GM21515 (cell line): ENCODE data around the gene CBARP.

ENCODE experiments used
- ATAC-seq: cut with Tn5 transposase; IDR thresholded peaks from one replicate; pipeline ENCODE4 v1.9.1; 2021; ENCODE audit not compliant: unreplicated experiment

The CBARP gene, protein sequence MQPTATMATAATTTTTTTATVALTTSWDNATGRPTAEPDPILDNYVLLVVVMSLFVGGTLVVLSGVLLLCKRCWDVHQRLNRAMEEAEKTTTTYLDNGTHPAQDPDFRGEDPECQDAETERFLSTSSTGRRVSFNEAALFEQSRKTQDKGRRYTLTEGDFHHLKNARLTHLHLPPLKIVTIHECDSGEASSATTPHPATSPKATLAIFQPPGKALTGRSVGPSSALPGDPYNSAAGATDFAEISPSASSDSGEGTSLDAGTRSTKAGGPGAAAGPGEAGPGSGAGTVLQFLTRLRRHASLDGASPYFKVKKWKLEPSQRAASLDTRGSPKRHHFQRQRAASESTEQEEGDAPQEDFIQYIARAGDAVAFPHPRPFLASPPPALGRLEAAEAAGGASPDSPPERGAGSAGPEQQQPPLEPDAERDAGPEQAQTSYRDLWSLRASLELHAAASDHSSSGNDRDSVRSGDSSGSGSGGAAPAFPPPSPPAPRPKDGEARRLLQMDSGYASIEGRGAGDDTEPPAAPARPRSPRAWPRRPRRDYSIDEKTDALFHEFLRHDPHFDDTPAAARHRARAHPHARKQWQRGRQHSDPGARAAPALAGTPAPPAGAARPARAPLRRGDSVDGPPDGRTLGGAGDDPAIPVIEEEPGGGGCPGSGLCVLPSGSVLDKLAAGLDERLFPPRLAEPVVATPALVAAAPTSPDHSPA

DNA sequence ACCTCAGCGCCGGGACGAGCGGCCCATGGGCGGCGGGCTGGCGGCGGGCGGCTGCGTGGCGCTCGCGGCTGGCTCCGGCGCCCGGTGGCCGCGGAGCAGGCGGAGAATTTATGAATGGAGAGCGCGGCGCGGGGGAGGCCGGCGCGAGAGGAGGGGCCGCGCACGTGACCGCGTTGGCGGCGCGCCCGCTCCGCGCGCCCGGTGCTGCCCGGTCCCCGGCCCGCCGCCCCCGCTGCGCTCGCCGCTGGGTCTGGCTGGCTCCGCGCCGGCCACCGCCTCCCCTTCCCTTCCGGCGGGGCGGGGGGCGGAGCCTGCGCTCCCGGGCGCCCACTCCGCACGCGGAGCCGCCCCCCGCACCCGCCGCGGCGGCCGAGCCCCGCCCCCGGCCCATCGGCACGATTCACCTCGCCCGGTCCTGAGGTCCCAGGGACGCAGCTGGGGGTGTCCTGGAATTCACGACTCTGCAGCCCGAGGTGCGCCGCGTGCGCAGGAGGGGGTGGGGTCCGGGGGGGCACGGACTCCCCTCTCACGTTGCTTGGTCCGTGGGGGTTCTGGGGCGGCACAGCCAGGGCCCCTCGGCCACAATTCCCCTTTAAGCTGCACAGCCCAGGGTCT is at the start of gene CBARP:
CBARP (minus strand) TSS at position 252 of the 615 bp plus-strand sequence. CDS start 1,905 bp downstream, outside the sequence.
- ATAC-seq = no peak

DNA sequence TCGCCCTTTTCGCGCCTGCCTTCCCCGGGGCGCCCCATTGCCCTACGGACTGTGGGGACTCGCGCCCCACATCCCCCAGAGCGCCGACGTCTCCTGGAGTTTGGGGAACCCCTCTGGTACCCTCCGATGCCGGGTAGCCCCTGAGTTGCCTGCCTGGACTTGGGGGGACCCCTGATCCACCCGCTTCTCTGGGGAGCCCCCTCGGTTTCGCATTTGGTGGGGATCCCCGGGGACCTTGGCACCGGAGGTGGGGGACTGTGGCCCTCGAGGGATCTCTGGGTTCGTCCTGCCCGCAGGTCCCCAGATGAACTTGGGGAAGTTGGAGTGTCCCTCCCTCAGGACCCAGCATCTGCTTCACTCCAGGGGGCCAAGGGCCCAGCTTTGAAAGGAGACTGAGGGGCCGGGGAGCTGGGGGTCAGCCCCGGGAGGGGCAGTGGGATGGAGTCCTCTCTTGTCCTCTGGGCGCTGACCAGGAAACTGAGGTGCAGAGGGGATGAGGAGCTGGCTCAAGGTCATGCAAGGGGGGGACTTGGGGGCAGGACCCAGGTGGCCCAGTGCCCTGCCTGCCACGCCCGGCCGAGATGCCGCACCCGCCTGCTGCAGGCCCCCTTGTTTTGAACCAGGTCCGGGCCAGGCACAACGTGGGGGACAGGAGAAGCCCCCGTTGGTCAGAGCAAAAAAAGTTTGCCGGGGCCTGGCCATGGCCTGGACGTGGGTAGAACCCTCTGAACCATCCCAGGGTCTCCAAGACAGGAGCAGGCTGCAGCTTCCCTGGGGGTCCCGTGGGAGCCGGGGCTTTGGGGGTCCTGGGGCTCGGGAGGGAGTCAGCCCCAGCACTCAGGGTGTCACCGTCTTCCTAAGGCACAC is 48.9 kb upstream of the CBARP start:
- no peak for ATAC-seq

DNA sequence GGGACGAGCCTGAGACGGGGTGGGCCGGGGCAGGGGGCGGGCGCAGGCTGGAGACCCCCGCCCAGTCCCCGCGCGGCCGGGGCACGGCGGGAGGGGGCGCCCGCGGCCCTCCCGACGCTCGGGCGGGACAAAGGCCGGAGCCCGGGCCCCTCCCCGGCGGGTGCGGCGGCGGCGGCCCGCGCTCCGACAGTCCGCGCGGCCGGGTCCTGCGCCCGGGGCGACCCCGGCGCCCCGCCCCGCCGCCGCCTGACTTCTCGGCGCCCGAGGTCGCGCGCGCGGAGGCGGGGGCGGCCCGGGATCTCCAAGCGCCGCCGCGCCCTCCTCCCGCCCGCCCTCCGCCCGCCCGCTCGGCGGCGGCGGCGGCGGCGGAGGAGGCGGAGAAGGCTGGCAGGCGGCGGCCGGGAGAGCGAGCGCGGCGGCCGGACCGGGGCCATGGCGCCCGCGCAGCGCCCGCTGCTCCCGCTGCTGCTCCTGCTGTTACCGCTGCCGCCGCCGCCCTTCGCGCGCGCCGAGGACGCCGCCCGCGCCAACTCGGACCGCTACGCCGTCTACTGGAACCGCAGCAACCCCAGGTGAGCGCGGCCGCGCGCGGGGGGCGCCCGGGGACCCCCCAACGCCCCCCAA is 48.0 kb upstream of the CBARP start, which contains the start of gene EFNA2:
EFNA2 (plus strand) TSS at position 137 of the 624 bp plus-strand sequence; CDS start at position 433, 296 bp downstream.
- no peak for ATAC-seq

DNA sequence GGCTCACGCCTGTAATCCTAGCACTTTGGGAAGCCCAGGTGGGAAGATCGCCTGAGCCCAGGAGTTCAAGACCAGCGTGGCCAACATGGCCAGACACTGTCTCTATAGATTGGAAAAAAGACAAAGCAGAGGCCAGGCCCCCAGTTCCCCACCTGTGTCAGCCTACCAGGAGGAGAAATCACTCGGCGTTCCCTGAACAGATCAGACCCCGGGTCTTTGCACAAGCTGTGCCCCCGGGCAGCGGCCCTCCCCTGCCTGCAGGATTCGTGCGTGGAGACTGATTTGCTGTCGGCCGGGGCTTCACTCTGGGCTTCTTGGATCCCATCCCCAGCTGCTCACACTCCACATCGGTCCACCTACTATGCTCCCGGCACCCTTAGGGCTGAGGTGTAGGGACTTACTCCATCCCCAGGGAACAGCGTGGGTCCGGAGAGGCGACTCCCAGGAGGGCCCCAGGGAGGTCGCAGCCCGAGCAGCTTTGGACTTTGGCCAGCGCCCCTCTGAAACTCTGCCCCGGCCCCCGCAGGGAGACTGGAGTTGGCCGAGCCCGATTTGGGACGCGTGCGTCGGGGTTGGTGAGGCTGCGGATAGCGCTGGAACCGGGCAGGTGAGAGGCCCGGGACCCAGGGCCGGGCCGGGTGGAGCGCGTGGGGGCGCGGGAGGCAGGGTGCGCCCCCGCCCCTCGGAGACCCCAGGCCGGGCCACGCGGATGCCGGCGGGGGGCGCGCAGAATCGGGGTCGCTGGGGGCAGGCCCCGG is 47.4 kb upstream of the CBARP start:
- ATAC-seq = no peak

DNA sequence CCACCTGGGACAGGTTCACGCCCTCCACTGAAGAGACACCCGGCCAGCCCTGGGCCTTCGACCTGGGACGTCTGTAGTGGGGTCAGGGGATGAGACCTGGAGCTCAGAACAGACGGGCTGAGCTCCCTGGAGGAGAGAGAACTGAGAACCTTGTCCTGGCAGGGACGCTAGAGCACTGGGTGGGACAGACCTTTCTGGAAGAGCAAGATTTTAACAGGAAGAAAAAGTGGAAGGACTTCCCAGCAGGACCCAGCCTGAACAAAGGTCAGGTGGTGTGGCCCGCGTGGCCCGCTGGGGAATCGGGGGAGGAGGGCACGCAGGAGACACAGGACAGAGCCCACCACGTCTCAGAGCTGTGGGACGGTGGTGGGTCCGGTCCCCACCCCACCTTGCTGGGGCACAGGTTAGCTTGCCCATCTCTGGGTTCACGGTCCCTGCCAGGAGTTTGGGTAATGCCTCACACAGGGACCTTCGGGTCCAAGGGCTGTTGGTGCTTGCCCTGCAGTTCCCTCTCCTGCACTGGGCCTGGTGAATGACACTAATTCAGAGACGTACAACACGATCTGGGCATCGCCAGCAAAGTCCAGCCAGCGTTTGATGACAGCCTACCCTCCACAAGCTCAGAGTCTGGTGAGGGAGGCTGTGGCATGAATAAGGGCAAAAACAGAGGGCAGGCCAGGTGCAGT is 46.6 kb upstream of the CBARP start:
- no peak for ATAC-seq

DNA sequence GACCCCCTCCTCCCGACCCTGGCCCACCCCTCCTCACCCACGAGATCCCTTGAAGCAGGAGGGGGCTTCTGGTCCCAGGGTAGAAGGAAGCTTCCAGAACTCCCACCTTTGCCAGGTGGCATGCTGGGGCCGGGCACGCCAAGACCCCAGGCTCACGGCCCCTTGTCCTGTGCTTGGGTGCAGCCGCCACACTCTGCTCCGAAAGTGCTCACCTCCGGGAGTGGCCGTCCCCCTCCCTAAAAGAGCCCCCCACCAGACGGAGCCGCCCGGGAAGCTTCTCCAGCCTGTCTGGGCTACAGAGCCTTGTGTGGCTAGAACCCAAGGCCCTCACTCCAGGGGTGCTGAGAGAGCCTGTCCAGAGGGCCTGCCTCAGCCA is 46.1 kb upstream of the CBARP start:
- ATAC-seq = no peak

DNA sequence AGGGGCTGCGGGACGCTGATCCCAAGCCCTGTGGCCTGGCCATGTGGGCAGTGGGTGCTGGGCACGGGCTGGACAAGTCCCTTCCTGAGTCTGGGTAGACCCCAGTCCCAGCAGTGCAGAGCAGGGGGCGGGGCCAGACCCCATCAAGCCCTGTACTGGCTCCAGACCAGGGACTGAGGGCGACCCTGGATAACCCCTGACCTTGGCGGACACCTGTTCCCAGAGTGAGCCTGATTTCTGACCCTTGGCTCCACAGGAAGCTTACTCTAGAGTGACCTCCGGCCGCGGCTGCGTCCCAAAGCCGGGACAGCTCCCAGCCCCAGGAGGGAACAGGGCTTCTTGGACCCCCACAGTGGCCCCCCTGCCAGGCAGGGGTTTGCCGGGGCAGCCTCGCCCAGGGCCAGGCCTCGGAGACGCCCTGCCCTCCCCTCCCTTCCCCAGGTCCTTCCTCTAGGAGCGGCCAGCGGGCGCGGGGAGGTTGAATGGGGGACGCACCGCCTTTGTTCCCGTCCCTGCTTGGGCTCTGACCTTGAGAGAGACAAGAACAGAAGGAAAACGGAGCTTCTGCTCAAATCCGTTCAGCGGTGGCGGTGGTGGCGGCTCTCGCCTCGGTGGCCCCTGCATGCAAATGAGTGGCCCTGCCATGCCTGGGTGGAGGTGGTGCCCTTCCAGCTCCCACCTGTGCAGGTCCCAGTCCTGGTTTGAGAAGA is 45.6 kb upstream of the CBARP start:
- ATAC-seq = no peak

DNA sequence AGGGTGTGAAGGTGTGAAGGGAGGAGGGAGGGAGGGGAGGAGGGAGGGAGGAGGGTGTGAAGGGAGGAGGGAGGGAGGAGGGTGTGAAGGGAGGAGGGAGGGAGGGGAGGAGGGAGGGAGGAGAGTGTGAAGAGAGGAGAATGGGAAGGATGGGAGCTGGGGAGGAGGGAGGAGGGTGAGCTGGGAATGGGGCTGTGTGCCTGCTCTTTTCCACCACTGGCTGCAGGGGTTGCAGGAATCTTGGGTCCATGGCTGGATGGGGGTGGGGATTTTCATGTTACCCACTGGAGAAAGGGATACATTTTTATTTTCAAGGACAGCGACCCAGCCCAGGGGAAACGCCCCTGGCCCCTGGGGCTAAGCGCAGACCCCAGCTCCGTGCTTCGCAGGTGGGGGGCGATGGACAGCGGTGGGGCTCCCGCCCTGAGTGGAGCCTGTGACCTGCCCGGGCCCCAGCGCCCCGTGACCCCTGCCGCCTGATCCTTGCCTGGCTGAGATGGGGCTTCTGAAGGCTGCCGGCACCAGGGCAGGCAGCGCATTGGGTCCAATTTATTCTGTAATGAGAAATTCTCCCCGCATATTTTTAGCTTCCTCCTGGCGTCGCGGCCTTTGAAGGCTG is 44.9 kb upstream of the CBARP start:
- ATAC-seq = no peak

DNA sequence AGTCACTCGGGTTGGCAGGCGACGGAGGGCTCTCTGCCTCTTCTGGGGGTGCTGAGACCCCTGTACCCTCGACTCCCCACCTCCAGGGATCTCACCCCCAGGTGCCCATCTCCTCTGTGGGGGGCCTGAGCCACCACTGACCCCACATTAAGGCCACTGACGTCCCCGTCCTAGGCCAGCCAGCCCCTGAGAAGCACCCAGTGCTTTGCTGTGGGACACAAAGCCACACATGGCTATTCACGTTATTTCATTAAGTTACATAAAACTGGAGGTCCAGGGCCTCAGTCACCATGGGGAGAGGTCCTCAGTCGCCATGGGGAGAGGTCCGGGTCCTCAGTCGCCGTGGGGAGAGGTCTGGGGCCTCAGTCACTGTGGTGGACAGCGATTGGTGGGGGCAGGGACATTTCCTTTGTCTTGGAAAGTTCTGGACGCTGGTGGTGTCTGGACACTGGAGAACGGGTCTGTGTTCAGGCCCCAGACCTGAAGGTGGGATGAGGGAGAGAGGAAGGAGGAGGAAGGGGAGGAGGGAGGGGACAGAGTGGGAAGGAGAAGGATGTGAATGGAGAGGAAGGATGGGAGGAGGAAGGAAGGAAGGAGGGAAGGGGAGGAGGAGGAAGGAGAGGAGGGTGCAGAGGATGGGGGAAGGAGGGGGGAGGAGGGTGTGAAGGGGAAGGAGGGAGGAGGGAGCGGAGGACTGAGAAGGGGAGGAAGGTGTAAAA is 43.9 kb upstream of the CBARP start:
- no peak for ATAC-seq

DNA sequence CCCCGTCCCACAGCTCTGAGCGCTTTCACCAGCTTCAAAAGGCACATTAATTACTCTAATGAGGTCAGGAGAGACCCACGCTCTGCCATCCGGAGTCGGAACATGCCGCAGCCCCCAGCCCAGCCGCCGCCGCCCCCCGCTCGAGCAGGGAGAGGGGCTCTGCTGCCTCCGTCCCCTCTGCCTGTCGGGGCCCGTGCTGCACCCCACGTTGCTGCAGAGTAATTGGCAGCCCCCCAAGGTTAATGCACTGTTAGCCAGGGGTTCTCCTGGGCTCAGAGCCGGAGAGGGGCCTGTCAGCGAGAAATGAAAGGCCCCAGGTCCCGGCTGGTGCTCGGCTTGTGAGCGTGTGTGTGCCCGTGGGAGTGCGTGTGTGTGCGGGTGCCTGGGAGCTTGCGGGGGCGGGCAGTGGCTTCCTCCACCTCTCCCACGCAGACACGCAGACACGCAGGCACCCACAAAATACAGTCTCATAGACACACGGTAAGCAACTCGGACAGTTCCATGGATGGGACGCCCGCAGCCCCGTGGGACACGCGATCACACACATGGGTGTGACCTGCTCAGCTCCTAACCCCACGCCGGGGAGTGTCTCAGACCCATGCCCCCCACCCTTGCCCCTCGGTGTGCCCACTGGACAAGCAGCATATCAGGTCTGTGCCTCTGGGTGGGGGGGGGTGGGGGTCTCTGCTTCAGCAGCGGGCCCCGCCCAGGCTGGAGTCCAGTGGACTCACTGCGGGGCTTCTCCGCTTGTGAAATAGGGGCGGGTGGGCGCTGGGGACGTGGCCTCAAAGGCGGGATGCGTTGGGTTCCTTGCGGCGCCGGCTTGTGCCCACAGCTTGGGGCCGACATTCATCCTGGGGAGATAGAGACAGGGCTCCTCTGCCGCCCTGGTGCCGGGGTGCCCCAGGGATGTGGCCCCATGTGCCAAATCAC is 43.1 kb upstream of the CBARP start:
- ATAC-seq = no peak

DNA sequence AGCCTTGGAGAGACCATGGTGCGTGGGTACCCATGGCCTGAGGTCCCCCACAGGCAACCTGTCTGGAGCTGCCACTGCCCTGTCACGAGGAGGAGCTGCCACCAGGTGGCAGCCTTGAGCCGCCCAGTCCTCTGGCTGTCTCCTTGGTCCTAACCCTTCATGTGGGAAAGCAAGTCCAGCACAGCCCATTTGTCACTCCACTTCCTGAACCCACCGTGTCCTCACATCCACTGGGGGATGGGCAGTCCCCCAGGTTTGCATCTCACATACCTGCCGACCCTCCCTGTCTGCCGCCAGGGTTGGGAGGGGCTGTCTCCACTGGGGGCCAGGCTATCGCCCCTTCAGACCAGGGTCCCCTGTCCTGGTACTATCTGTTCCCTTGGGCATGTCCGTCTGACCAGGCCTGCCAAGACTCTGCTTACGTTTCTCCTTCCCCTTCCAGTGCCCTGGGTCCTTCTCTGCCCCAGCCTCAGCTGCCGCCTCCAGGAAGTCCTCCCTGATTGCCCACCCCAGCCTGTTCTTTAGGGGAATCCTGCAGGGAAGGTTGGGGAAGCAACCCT is 42.1 kb upstream of the CBARP start:
- no peak for ATAC-seq

DNA sequence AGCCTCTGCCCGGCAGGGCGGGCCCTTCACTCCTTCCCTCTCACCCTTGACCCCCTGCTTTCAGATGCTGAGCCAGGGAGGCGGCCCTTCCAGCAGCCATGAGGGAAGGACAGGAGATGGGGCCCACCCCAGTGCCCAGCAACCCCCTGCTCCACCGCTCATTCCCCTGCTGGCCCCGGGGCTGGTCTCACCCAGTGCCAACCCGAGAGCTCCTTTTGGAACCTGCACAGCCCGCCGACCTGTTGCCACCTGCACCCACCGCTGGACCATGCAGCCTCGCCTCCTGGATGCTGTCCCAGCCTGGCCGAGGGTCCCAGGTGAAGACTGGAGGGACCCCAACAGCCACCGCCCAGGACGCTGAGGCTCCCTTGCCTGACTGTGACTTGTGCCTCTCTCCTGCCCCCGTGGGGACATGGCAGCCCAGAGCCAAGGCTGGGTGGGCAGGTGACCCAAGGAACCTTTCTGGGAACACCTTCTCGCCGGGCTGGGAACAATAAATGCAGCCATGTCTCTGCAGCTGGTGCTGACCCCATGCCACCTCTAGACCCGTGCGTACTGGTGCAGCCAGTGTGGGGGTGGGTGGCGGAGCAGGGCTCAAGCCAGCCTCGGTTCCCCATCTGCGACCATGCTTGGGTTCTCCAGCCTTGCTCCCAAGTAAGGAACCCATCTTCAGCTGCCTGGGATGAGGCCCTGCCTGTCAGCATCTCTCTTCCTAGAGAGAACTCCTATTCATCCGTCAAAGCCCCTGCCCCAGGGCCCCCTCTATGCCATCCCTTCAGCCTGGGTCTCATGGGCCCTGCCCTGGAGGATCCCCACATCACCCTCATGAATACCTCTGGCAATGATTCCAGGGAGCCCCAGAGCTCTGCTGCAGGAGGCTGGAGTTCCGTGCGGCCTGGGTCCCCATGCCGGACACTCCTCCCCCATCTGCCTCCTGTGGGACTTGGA is 41.2 kb upstream of the CBARP start:
- ATAC-seq = no peak

DNA sequence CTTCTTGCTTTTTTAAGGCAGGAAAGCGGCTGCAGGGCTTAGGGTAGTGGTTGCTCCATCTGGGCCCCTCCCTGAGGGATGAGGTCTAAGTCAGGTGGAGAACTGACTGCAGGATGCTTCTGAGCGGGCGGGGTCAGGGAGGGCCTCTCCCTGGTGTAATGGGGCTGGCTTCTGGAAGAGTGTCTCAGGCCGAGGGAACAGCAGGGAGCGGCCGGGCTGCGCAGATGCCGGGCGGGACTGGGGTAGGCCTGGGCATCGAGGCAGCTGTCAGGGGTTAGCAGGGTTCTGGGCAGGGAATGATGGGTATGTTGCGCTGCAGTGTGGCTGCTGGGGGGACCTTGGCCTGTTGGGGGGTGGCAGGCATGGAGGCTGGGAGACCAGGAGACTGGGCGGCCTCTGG is 40.3 kb upstream of the CBARP start:
- ATAC-seq = no peak

DNA sequence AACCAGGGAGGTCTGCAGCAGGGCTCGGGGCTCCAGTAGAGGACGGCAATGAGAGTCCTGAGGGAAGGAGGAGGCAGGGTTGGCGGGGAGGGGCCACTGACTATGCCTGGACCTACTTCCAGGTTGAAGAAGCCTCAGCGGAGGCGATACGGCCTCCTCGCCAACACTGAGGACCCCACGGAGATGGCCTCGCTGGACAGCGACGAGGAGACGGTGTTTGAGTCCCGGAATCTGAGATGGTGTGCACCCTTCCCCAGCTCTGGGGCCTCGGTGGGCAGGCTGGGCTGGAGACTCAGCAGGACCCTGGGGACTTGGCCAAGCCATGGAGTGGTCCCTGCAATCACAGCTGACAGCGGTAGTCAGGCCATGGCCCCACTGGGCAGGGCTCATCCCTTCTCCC is 39.3 kb upstream of the CBARP start:
- no peak for ATAC-seq

DNA sequence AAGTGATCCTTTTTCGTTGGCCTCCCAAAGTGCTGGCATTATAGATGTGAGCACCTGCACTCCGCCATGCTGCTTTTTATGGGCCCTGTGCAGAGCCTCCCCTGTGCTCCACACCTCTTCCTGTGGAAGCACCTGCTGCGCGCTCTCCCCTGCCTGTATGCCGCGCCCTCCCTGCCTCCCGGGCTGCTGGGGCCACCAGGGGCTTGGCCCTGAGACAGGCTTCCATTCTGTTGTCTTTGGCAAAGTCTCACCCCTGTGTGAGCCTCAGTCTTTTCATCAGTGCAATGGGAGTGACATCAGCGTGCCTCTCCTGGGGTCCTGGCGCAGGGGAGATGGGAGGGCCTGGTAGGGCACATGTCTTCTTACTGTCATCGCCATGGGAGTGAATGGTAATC is 38.8 kb upstream of the CBARP start:
- no peak for ATAC-seq
